ENCODE measurements around the gene MAPKAPK2. TPM values are rescaled to one million over a fixed set of nuclear protein-coding genes. Genes with fewer than 3 reads are reported as not detected.

Gene MAPKAPK2
- total RNA-seq, 6 donors from 2014 or later, result 64.8 to 135 (median 84.3) TPM

DNA sequence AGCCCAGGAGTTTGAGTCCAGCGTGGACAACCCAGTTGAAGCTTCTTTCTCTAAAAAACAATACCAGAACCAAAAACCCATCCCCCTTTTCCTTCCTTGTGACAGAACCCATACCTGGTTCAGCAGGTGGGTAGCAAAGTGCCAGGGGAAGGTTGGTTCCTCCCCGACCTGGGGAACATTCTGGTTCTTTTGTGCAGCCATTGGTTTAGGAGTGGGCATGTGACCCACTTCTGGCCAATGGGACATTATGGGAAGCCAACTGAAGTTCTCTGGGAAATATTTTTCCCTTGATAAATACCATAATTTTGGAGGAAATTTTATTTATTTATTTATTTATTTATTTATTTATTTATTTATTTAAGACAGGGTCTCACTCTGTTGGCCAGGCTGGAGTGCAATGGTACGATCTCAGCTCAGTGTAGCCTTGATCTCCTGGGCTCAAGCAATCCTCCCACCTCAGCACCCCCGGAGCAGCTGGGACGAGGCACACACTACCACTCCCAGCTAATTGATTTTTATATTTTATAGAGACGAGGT lies 15.8 kb upstream of the MAPKAPK2 start:
- no peak overlapping the region for H3K4me3 ChIP-seq
- H3K36me3 ChIP-seq, result no peaks in the 10 kb centered on the region
- no peak overlapping the region for H3K27ac ChIP-seq
- peaks cover 21 to 28% (median 26%) of the 10 kb centered on the region in 4 donors for H3K4me1 ChIP-seq
- 96% methylated on average over 6 of the region's 6 CpGs for WGBS, 2 donors
- TF ChIP-seq POLR2A (IDR thresholded peaks at IDR 0.05), result no peak
- no peak for TF ChIP-seq EP300 (IDR thresholded peaks at IDR 0.05)
- TF ChIP-seq, protein P1, sequence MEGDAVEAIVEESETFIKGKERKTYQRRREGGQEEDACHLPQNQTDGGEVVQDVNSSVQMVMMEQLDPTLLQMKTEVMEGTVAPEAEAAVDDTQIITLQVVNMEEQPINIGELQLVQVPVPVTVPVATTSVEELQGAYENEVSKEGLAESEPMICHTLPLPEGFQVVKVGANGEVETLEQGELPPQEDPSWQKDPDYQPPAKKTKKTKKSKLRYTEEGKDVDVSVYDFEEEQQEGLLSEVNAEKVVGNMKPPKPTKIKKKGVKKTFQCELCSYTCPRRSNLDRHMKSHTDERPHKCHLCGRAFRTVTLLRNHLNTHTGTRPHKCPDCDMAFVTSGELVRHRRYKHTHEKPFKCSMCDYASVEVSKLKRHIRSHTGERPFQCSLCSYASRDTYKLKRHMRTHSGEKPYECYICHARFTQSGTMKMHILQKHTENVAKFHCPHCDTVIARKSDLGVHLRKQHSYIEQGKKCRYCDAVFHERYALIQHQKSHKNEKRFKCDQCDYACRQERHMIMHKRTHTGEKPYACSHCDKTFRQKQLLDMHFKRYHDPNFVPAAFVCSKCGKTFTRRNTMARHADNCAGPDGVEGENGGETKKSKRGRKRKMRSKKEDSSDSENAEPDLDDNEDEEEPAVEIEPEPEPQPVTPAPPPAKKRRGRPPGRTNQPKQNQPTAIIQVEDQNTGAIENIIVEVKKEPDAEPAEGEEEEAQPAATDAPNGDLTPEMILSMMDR (IDR thresholded peaks at IDR 0.05), result no peak
- TF ChIP-seq POLR2AphosphoS5 (IDR thresholded peaks at IDR 0.05), result no peak
- no peaks in the 10 kb centered on the region for H3K27me3 ChIP-seq
- DNase-seq (no peak), ATAC-seq (ENCODE audit: low FRiP score in 2 of 2) (no peak)
- no peaks in the 10 kb centered on the region for H3K9me3 ChIP-seq

- peak overlapping the region in 2 of 4 donors; percentile 36 to 53 for H3K27ac ChIP-seq
- H3K27me3 ChIP-seq, result no peaks in the 10 kb centered on the region
- DNase-seq (no peak), ATAC-seq (ENCODE audit: low FRiP score in 2 of 2) (no peak)
- WGBS, 2 donors, result 41 to 49% methylated on average over 8 of the region's 8 CpGs
- H3K4me3 ChIP-seq, result no peak overlapping the region
- H3K4me1 ChIP-seq, result peaks cover 19 to 38% (median 31%) of the 10 kb centered on the region in 4 donors
- H3K9me3 ChIP-seq, result no peaks in the 10 kb centered on the region
- H3K36me3 ChIP-seq, result no peaks in the 10 kb centered on the region
- TF ChIP-seq POLR2A (IDR thresholded peaks at IDR 0.05) (no peak), EP300 (IDR thresholded peaks at IDR 0.05) (no peak), POLR2AphosphoS5 (IDR thresholded peaks at IDR 0.05) (no peak)
- TF ChIP-seq, protein P1 (IDR thresholded peaks at IDR 0.05), result no peak
Observed at GRCh38 chr1:206672011-206672688, 12.6 kb upstream of the MAPKAPK2 start.

DNA sequence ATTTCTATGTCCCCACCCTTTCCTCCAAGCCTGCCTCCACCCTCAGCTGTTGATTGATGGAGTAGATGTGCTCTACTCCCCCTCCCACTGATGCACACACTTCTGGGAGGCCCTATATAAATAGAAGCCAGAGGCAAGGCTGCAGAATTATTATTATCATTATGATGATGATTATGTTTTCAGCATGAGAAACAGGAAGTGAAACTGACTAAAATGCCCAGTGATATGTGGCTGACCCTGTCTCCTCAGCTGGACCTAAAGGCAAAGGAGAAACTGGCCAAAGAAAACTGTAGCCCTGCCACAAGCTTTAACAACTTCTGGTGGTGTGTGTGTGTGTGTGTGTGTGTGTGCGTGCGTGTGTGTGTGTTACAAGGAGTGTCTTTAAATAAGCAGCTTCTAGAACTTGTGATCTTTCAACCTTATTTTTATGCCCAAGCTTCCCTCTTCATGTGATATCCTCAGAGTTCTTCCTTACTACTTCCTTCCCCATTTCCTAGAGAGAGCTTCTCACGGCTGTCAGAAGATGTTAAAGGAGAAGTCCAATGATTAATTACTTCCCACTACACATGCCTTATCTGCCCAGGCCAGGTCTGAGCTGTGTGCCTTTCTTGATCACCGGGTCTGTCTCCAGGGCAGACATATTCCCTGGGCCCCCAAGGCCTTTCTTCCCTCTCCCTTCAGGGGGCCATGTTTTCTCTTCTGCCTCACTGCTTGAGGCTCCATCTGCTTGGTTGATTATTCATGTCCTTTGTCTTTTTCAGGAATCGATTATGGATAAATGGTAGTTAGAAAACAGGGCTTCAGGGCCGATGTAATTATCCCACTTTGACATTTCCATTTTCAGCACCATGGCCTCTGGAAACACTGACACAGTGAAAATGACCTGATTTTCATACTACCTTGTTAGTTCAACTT lies 11.6 kb upstream of the MAPKAPK2 start:
- 42 to 57% methylated on average over 6 of the region's 6 CpGs for WGBS, 2 donors
- no peak for DNase-seq
- no peaks in the 10 kb centered on the region for H3K27me3 ChIP-seq
- no peak overlapping the region for H3K4me3 ChIP-seq
- TF ChIP-seq, protein P1 (IDR thresholded peaks at IDR 0.05), result no peak
- no peak for TF ChIP-seq POLR2AphosphoS5 (IDR thresholded peaks at IDR 0.05)
- no peak for TF ChIP-seq POLR2A (IDR thresholded peaks at IDR 0.05)
- TF ChIP-seq EP300 (IDR thresholded peaks at IDR 0.05), result no peak
- peak overlapping the region in 3 of 4 donors; percentile 9 to 53 (median 22) for H3K27ac ChIP-seq
- ATAC-seq (ENCODE audit: low FRiP score in 2 of 2), result peak in 1 of 2 donors; percentile 67
- no peaks in the 10 kb centered on the region for H3K9me3 ChIP-seq
- H3K36me3 ChIP-seq, result no peaks in the 10 kb centered on the region
- peaks cover 19 to 38% (median 31%) of the 10 kb centered on the region in 4 donors for H3K4me1 ChIP-seq

DNA sequence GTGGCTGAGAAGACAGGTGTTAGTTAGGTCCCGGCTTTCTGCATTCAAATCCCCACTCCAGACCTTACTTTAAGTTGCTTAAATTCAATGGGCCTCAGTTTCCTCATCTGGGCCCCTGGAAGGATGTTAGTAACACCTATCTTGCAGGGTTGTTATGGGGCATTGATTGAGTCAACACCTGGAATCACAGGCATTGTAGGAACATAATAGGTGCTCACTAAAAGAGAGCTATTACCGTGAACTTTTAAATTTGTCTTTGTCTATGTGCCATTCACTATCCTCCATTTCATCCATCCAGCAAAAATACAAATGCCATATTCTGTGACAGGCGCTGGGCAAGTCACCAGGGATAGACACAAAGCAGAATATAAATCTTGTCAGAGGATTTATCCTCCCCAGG lies 10.5 kb upstream of the MAPKAPK2 start:
- Histone ChIP-seq H3K27me3 (no peaks in the 10 kb centered on the region), H3K9me3 (no peaks in the 10 kb centered on the region), H3K4me3 (no peak overlapping the region), H3K36me3 (no peaks in the 10 kb centered on the region), H3K4me1 (peaks cover 19 to 38% (median 31%) of the 10 kb centered on the region in 4 donors), H3K27ac (peak overlapping the region; percentile 56 to 80 (median 65))
- DNase-seq, result no peak
- 93 to 97% methylated on average over 3 of the region's 3 CpGs for WGBS, 2 donors
- no peak for ATAC-seq (ENCODE audit: low FRiP score in 2 of 2)
- no peak for TF ChIP-seq POLR2A (IDR thresholded peaks at IDR 0.05)
- TF ChIP-seq, protein P1 (IDR thresholded peaks at IDR 0.05), result no peak
- no peak for TF ChIP-seq POLR2AphosphoS5 (IDR thresholded peaks at IDR 0.05)

Data from upper lobe of left lung (tissue), 6 donors.